Mesendoderm (in vitro differentiated cells): ENCODE results near the gene TMEM145.

Experiments
- DNase-seq: peaks from one replicate; pipeline ENCODE4 v3.0.0; 2013
- H2AK5ac ChIP-seq: 2 replicates; pipeline ENCODE4 v1.6.1; 2013; ENCODE audit warnings: low read length, inconsistent platforms
- H2BK120ac ChIP-seq: 2 replicates; pipeline ENCODE4 v1.6.1; 2013; ENCODE audit warnings: low read depth, mild to moderate bottlenecking, low read length, moderate library complexity, mixed read lengths
- H2BK15ac ChIP-seq: replicated peaks from 2 replicates; pipeline ENCODE4 v1.6.1; 2013; ENCODE audit warnings: low read depth, mild to moderate bottlenecking, moderate library complexity
- H2BK5ac ChIP-seq: 2 replicates; pipeline ENCODE4 v1.6.1; 2013; ENCODE audit warnings: low read length, inconsistent platforms
- H3K18ac ChIP-seq: 2 replicates; pipeline ENCODE4 v1.6.1; 2013; ENCODE audit warnings: mild to moderate bottlenecking, low read length, mixed read lengths
- H3K23ac ChIP-seq: one replicate; pipeline ENCODE4 v1.6.1; 2013; ENCODE audit warnings: low read length
- H3K27ac ChIP-seq: 2 replicates; pipeline ENCODE4 v1.5.1; 2013; ENCODE audit warnings: low read depth, mild to moderate bottlenecking, inconsistent platforms, low read length, moderate library complexity
- H3K27me3 ChIP-seq: 2 replicates; pipeline ENCODE4 v1.6.1; 2013; ENCODE audit warnings: low read length, control low read depth, mild to moderate bottlenecking, inconsistent platforms; ENCODE audit not compliant: insufficient read depth, poor library complexity
- H3K36me3 ChIP-seq: 2 replicates; pipeline ENCODE4 v1.6.1; 2013; ENCODE audit warnings: low read length, inconsistent platforms; ENCODE audit not compliant: control insufficient read depth, insufficient read depth
- H3K4ac ChIP-seq: one replicate; pipeline ENCODE4 v1.6.1; 2013; ENCODE audit warnings: low read depth, mild to moderate bottlenecking, low read length, moderate library complexity
- H3K4me1 ChIP-seq: 2 replicates; pipeline ENCODE4 v1.6.1; 2013; ENCODE audit warnings: low read depth, low read length, inconsistent platforms; ENCODE audit not compliant: control insufficient read depth
- H3K4me2 ChIP-seq: 2 replicates; pipeline ENCODE4 v1.6.1; 2013; ENCODE audit warnings: low read length
- H3K4me3 ChIP-seq: 2 replicates; pipeline ENCODE4 v1.5.1; 2013; ENCODE audit warnings: mild to moderate bottlenecking, low read length
- H3K56ac ChIP-seq: one replicate; pipeline ENCODE4 v1.6.1; 2013; ENCODE audit warnings: low read length
- H3K79me1 ChIP-seq: 2 replicates; pipeline ENCODE4 v1.6.1; 2013; ENCODE audit warnings: low read length, inconsistent platforms
- H3K79me2 ChIP-seq: 2 replicates; pipeline ENCODE4 v1.6.1; 2013; ENCODE audit warnings: mild to moderate bottlenecking, low read length; ENCODE audit not compliant: control insufficient read depth, insufficient read depth
- H3K9ac ChIP-seq: 2 replicates; pipeline ENCODE4 v1.6.1; 2013; ENCODE audit warnings: low read length, inconsistent platforms
- H4K5ac ChIP-seq: one replicate; pipeline ENCODE4 v1.6.1; 2013; ENCODE audit warnings: low read length
- H4K8ac ChIP-seq: one replicate; pipeline ENCODE4 v1.6.1; 2013; ENCODE audit warnings: low read depth, mild to moderate bottlenecking, control low read depth, low read length, moderate library complexity
- WGBS: extraction: QIAGEN DNeasy Blood & Tissue Kit; methylation state at CpG from one replicate; pipeline ENCODE4 v1.1.7; 2013; ENCODE audit warnings: low lambda C conversion rate, missing lambda C conversion rate; ENCODE audit not compliant: insufficient coverage; ENCODE audit errors: extremely low coverage; 5-methylcytosine and 5-hydroxymethylcytosine counted together

The TMEM145 gene

DNA sequence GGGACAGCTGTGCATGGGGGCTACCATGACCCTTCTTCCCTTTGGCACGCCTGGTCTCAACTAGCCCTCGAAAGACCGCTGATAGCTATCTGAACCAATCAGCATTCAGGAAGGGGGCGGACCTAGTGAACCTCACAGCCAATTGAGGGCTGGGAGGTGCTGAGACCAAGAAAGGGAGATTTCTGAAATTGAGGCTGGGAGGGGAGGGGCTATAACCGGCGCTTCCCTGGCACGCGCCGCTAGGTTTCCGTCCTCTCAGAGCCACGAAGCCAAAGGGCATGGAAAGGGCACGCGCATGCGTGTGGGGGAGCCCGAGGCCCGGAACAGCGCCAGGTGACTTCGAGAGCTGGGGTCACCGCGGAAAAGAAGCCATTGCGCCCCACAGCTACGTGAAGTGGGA, 6.5 kb upstream of the TMEM145 start:
- no CpG with 5 or more reads among the region's 22 CpGs for WGBS
- no peak overlapping the region for H3K4me2 ChIP-seq
- H2BK15ac ChIP-seq = no peak overlapping the region
- no peaks in the 10 kb centered on the region for H3K79me2 ChIP-seq
- H3K4me1 ChIP-seq = peaks cover under 1% of the 10 kb centered on the region
- no peak overlapping the region for H3K4ac ChIP-seq
- H3K27ac ChIP-seq = no peak overlapping the region
- H3K23ac ChIP-seq = no peak overlapping the region
- no peaks in the 10 kb centered on the region for H3K27me3 ChIP-seq
- H4K5ac ChIP-seq = no peak overlapping the region
- no peak overlapping the region for H2BK120ac ChIP-seq
- H3K79me1 ChIP-seq = peaks cover 2% of the 10 kb centered on the region
- no peak overlapping the region for H3K9ac ChIP-seq
- H2BK5ac ChIP-seq = no peak overlapping the region
- no peaks in the 10 kb centered on the region for H3K36me3 ChIP-seq
- no peak overlapping the region for H3K4me3 ChIP-seq
- H4K8ac ChIP-seq = no peak overlapping the region
- H3K56ac ChIP-seq = no peak overlapping the region
- no peak overlapping the region for H2AK5ac ChIP-seq
- H3K18ac ChIP-seq = no peak overlapping the region
- DNase-seq = peak; percentile 46

DNA sequence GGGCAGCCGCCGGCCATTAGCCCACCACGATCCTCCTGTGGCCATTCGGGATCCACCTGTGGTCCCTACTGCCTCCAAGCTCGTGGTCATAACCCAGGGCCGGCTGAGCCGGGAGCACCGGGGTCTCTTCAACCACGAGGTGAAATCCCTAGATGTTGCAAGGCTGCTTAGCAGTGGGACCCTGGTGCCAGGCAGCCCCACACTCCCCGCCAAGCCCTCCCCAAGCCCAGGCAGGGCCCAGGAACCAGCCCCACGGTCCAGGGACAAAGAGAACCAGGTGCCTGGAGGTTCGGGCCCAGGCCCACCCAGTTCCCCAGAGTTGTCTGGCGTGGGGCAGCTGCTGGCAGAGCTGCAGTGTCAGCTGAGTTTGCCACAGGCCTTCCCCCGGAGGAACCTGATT, 3.4 kb upstream of the TMEM145 start:
- Histone ChIP-seq H3K27ac (no peak overlapping the region), H3K23ac (no peak overlapping the region), H3K4me2 (no peak overlapping the region), H2BK120ac (no peak overlapping the region), H3K4ac (no peak overlapping the region), H3K27me3 (no peaks in the 10 kb centered on the region), H3K56ac (no peak overlapping the region), H3K36me3 (no peaks in the 10 kb centered on the region), H2AK5ac (no peak overlapping the region), H3K9ac (no peak overlapping the region), H3K4me3 (no peak overlapping the region), H2BK15ac (no peak overlapping the region), H3K79me1 (no peaks in the 10 kb centered on the region), H3K18ac (no peak overlapping the region), H3K79me2 (no peaks in the 10 kb centered on the region), H4K8ac (no peak overlapping the region), H4K5ac (no peak overlapping the region), H3K4me1 (no peaks in the 10 kb centered on the region), H2BK5ac (no peak overlapping the region)
- no CpG with 5 or more reads among the region's 14 CpGs for WGBS
- DNase-seq = no peak

DNA sequence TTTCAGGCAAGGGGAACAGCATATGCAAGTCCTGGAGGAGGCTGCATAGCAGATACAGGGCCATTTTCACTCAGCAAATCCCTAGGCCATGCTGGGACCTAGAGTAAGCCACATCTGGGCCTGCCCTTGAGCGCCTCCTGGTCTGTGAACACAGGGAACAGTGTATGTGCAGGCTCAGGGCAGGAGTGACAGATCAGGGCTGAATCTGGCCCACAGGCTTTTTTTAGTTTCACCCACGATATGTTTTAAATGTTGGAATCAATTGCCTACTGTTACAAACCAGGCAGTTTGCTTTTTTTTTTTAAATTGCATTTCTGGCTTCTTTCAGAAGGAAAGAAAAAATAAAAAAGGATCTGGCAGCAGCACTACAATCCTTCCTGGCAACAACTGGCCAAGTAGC, 1.5 kb upstream of the TMEM145 start:
- Histone ChIP-seq H3K27me3 (no peaks in the 10 kb centered on the region), H3K9ac (no peak overlapping the region), H3K79me2 (no peaks in the 10 kb centered on the region), H2BK120ac (no peak overlapping the region), H3K4me1 (no peaks in the 10 kb centered on the region), H4K5ac (no peak overlapping the region), H2BK5ac (no peak overlapping the region), H3K79me1 (no peaks in the 10 kb centered on the region), H3K27ac (no peak overlapping the region), H3K4me3 (no peak overlapping the region), H3K23ac (no peak overlapping the region), H3K36me3 (no peaks in the 10 kb centered on the region), H3K18ac (no peak overlapping the region), H4K8ac (no peak overlapping the region), H3K56ac (no peak overlapping the region), H3K4me2 (no peak overlapping the region), H2BK15ac (no peak overlapping the region), H2AK5ac (no peak overlapping the region), H3K4ac (no peak overlapping the region)
- peak; percentile 57 for DNase-seq
- no CpG with 5 or more reads among the region's 2 CpGs for WGBS

DNA sequence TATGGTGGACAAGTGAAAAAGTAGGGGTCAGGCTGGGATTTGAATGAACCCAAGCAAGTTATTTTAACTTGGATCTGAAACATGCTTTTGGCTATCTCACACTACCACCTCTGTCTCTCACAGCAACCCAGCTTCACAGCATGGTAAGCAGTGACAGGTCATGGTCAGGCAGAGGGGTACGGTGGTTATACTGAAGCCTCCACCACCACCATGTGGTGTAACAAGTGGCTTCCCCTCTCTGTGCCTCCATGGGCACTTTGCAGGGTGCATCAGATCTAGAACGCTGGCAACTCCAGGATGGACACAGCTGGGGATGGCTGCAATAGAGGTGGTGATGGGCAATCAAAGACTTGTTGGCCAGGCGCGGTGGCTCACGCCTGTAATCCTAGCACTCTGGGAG, 739 bp upstream of the TMEM145 start:
- Histone ChIP-seq H3K27me3 (no peaks in the 10 kb centered on the region), H3K4me1 (no peaks in the 10 kb centered on the region), H3K4me2 (no peak overlapping the region), H3K4me3 (no peak overlapping the region), H3K56ac (no peak overlapping the region), H4K5ac (no peak overlapping the region), H3K18ac (no peak overlapping the region), H3K4ac (no peak overlapping the region), H3K36me3 (no peaks in the 10 kb centered on the region), H3K79me1 (no peaks in the 10 kb centered on the region), H3K23ac (no peak overlapping the region), H2BK15ac (no peak overlapping the region), H2AK5ac (no peak overlapping the region), H3K9ac (no peak overlapping the region), H3K27ac (no peak overlapping the region), H2BK120ac (no peak overlapping the region), H4K8ac (no peak overlapping the region), H3K79me2 (no peaks in the 10 kb centered on the region), H2BK5ac (no peak overlapping the region)
- no peak for DNase-seq
- no CpG with 5 or more reads among the region's 5 CpGs for WGBS

DNA sequence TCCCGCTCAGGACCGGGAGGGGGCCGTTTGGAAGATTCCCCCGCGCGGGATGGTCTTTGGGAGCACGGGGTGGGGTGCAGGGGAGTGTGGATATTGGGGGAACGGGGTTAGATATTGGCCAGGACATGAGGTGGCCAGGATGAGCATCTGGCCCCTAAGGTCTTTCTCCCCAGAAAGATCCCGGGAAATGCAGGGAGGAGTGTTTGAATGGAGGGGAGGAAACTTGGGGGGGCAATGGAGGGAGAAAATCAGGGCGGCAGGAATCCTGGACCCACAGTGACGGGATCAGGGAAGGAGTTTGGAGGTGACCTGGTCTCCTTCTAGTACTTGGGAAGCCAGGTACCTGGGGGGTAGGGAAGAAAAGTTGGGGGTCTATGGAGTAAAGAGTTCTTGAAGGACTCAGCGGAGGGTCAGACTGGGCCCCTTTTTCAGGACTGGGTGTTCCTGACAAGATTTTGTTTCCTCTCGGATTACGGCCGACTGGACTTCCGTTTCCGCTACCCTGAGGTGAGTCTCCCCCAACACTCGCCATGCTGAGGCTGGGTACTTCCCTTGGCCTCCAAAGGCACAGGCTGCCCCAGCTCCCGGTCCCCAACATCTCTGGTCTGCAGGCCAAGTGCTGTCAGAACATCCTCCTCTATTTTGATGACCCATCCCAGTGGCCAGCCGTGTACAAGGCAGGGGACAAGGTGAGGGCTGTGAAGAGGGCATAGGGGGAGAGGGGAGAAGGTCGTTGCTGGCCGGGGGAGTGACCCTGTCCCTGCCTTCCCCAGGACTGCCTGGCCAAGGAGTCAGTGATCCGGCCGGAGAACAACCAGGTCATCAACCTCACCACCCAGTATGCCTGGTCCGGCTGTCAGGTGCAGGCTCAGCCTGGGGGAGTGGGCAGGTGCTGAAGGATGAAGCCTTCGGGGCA, 989 bp downstream of the TMEM145 start:
- Histone ChIP-seq H4K8ac (no peak overlapping the region), H3K23ac (no peak overlapping the region), H3K4ac (no peak overlapping the region), H3K9ac (no peak overlapping the region), H4K5ac (no peak overlapping the region), H3K27ac (no peak overlapping the region), H3K4me3 (no peak overlapping the region), H3K79me1 (no peaks in the 10 kb centered on the region), H3K56ac (no peak overlapping the region), H3K4me2 (no peak overlapping the region), H3K18ac (no peak overlapping the region), H3K4me1 (no peaks in the 10 kb centered on the region), H2BK5ac (no peak overlapping the region), H2BK15ac (no peak overlapping the region), H2AK5ac (no peak overlapping the region), H2BK120ac (no peak overlapping the region), H3K79me2 (no peaks in the 10 kb centered on the region), H3K36me3 (no peaks in the 10 kb centered on the region), H3K27me3 (no peaks in the 10 kb centered on the region)
- no peak for DNase-seq
- WGBS = no CpG with 5 or more reads among the region's 26 CpGs

DNA sequence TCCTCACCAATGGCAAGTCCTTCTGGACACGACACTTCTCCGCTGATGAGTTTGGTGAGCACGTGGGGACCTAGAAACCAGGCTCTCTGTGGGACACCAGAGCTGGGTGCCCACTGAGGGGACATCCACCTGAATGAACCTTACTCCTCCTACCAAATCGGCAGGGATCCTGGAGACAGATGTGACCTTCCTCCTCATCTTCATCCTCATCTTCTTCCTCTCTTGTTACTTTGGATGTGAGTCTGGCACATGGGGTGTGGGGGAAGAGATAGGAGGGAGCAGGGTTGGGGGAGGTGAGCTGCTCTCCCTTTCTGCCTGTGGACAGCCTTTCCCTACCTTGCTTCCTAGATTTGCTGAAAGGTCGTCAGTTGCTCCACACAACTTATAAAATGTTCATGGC, 1.9 kb downstream of the TMEM145 start:
- Histone ChIP-seq H3K27ac (no peak overlapping the region), H3K27me3 (no peaks in the 10 kb centered on the region), H3K18ac (no peak overlapping the region), H3K79me2 (no peaks in the 10 kb centered on the region), H4K5ac (no peak overlapping the region), H2BK120ac (no peak overlapping the region), H3K79me1 (no peaks in the 10 kb centered on the region), H2BK15ac (no peak overlapping the region), H3K56ac (no peak overlapping the region), H2BK5ac (no peak overlapping the region), H3K4ac (no peak overlapping the region), H3K9ac (no peak overlapping the region), H3K4me3 (no peak overlapping the region), H3K4me1 (no peaks in the 10 kb centered on the region), H2AK5ac (no peak overlapping the region), H3K23ac (no peak overlapping the region), H4K8ac (no peak overlapping the region), H3K36me3 (no peaks in the 10 kb centered on the region), H3K4me2 (no peak overlapping the region)
- no CpG with 5 or more reads among the region's 5 CpGs for WGBS
- DNase-seq = no peak
